K562 (cell line): ENCODE data around the gene ABHD4. TPM values are rescaled to one million over a fixed set of nuclear protein-coding genes. Genes with fewer than 3 reads are reported as not detected.

ENCODE experiments used
- ATAC-seq: fragments of 200-7000 bp; cut with Tn5 transposase; 3 replicates; pipeline ENCODE4 v1.9.1; 2020; ENCODE audit warnings: moderate library complexity
- BruUV-seq: library from RNA; stranded (reverse); fragments of 400-500 nt; replicated peaks from 2 replicates; lab custom pipeline; 2021; lab: Mats Ljungman, UMichigan
- CTCF ChIA-PET: fragments of 300-600 bp; formaldehyde crosslinking; extraction: SDS; loops from one replicate; lab custom pipeline; 2021; ENCODE audit warnings: low intra/inter-chr PET ratio; lab: Yijun Ruan, JAX
- POLR2A ChIA-PET: fragments of 300-600, 350-650 bp; sonication (Branson Sonifier 250); formaldehyde crosslinking; extraction: SDS; loops from one replicate; lab custom pipeline; 2021; ENCODE audit warnings: antibody characterized with exemption, inconsistent platforms; lab: Yijun Ruan, JAX
- DNase-seq, 4 experiments: peaks; one replicate each; pipeline versions ENCODE4 v3.0.0 to v3.0.0-alpha.2; 2011 to 2018; ENCODE audit warnings: low spot score in 3 of 4, mixed read lengths in 3 of 4; ENCODE audit errors: extremely low read depth in 1 of 4
- FAIRE-seq: peaks from 2 replicates; lab custom pipeline; 2011; peaks lifted over from hg19 to GRCh38; lab: Jason Lieb, UNC
- H2AFZ ChIP-seq: 2 replicates; pipeline ENCODE4 v1.6.0; 2011; ENCODE audit warnings: low read depth, low read length, control low read depth, inconsistent platforms
- H3K27ac ChIP-seq: fragments of 200-600 bp; 3 replicates; pipeline ENCODE4 v1.8.0; 2011; ENCODE audit warnings: low read depth, mild to moderate bottlenecking, control low read depth, inconsistent platforms, low read length, moderate library complexity, mixed read lengths; ENCODE audit errors: extremely low read depth
- H3K27me3 ChIP-seq, 2 experiments: fragments of 300-600 bp in 1 of 2; 2 replicates in 1 of 2; 3 replicates in 1 of 2; pipeline versions ENCODE4 v1.6.0 to v1.8.0; 2011; ENCODE audit warnings: inconsistent platforms in 2 of 2, low read length in 2 of 2, mild to moderate bottlenecking in 1 of 2, mixed read lengths in 1 of 2, moderate library complexity in 1 of 2; ENCODE audit not compliant: control insufficient read depth in 2 of 2, insufficient read depth in 2 of 2
- H3K36me3 ChIP-seq: fragments of 300-600 bp; 3 replicates; pipeline ENCODE4 v1.8.0; 2011; ENCODE audit warnings: mild to moderate bottlenecking, low read length, inconsistent platforms; ENCODE audit not compliant: control insufficient read depth, insufficient read depth
- H3K4me1 ChIP-seq, 2 experiments: fragments of 200-600 bp in 1 of 2; replicated peaks in 1 of 2; 2 replicates in 1 of 2; 3 replicates in 1 of 2; pipeline versions ENCODE4 v1.5.1 to v1.8.0; 2011; ENCODE audit warnings: inconsistent platforms in 2 of 2, low read length in 2 of 2, mild to moderate bottlenecking in 1 of 2, mixed read lengths in 1 of 2, moderate library complexity in 1 of 2; ENCODE audit not compliant: control insufficient read depth in 2 of 2, insufficient read depth in 2 of 2
- H3K4me2 ChIP-seq: 2 replicates; pipeline ENCODE4 v1.6.1; 2011; ENCODE audit warnings: low read length, control low read depth, inconsistent platforms, mixed read lengths; ENCODE audit not compliant: insufficient read depth
- H3K4me3 ChIP-seq: fragments of 200-600 bp; sonication (generic), shearing (Covaris generic); 2 replicates; pipeline ENCODE4 v1.5.1; 2016; ENCODE audit warnings: control low read depth, inconsistent platforms
- H3K79me2 ChIP-seq: fragments of 200-600 bp; 3 replicates; pipeline ENCODE4 v1.8.0; 2011; ENCODE audit warnings: low read length, inconsistent platforms; ENCODE audit not compliant: control insufficient read depth, insufficient read depth
- H3K9ac ChIP-seq, 2 experiments: 2 replicates each; pipeline versions ENCODE4 v1.6.0 to v1.6.1; 2011; ENCODE audit warnings: low read depth in 2 of 2, low read length in 2 of 2, control low read depth in 1 of 2, inconsistent platforms in 1 of 2, mild to moderate bottlenecking in 1 of 2, mixed read lengths in 1 of 2; ENCODE audit not compliant: insufficient read depth in 1 of 2
- H3K9me1 ChIP-seq: one replicate; pipeline ENCODE4 v1.6.0; 2011; ENCODE audit warnings: inconsistent platforms, mild to moderate bottlenecking, low read length, moderate library complexity; ENCODE audit not compliant: control insufficient read depth, insufficient read depth
- H3K9me3 ChIP-seq: replicated peaks from 2 replicates; pipeline ENCODE4 v1.5.1; 2011; ENCODE audit warnings: low read depth, low read length, inconsistent platforms; ENCODE audit not compliant: control insufficient read depth, insufficient read depth
- H4K20me1 ChIP-seq: replicated peaks from 2 replicates; pipeline ENCODE4 v1.6.1; 2011; ENCODE audit warnings: low read length, inconsistent platforms, mixed read lengths; ENCODE audit not compliant: control insufficient read depth, insufficient read depth
- CHD4 ChIP-seq: fragments of 200-600 bp; sonication (generic); IDR thresholded peaks from 3 replicates; pipeline ENCODE4 v1.6.1; 2012; ENCODE audit warnings: low read depth, mild to moderate bottlenecking, mixed read lengths, low read length, inconsistent platforms; ENCODE audit not compliant: insufficient read depth, insufficient replicate concordance, poor library complexity, severe bottlenecking
- CREM ChIP-seq: IDR thresholded peaks from 2 replicates; pipeline ENCODE4 v1.6.1; 2014; ENCODE audit warnings: antibody characterized with exemption, low read depth
- GTF2A2 ChIP-seq: IDR thresholded peaks from 2 replicates; pipeline ENCODE4 v1.6.1; 2016; ENCODE audit warnings: mild to moderate bottlenecking, missing genetic modification characterization, missing compliant biosample characterization
- RBFOX2 ChIP-seq: fragments of 200-400 bp; formaldehyde crosslinking; IDR thresholded peaks from 2 replicates; pipeline ENCODE4 v1.6.1; 2017; ENCODE audit warnings: low read depth, mild to moderate bottlenecking, low read length, moderate library complexity
- RHOXF2B ChIP-seq: fragments of 250-450 bp; sonication (Bioruptor Pico); conservative IDR thresholded peaks from 2 replicates; pipeline ENCODE4 v1.5.1; 2021
- TAL1 ChIP-seq: fragments of 450-650 bp; IDR thresholded peaks from 2 replicates; pipeline ENCODE4 v1.6.1; 2016; ENCODE audit warnings: mild to moderate bottlenecking
- ZNF124 ChIP-seq: sonication (generic); formaldehyde crosslinking; IDR thresholded peaks from 2 replicates; pipeline ENCODE4 v1.8.1; 2022; ENCODE audit warnings: missing genetic modification reagents
- ZNF274 ChIP-seq: IDR thresholded peaks from 2 replicates; pipeline ENCODE4 v1.6.1; 2011; ENCODE audit warnings: low read depth, mild to moderate bottlenecking, low read length, moderate library complexity, borderline replicate concordance
- ZNF311 ChIP-seq: fragments of 250-450 bp; sonication (Bioruptor Pico); IDR thresholded peaks from 2 replicates; pipeline ENCODE4 v1.4.0; 2020; ENCODE audit warnings: mild to moderate bottlenecking, moderate library complexity
- ZNF668 ChIP-seq: fragments of 250-450 bp; sonication (Bioruptor Pico); IDR thresholded peaks from 2 replicates; pipeline ENCODE4 v1.8.0; 2022; ENCODE audit warnings: mild to moderate bottlenecking, inconsistent platforms
- WGBS: fragments of 100-300 bp; shearing (Covaris generic); methylation state at CpG from one replicate; pipeline ENCODE4 v1.1.6; 2016; ENCODE audit warnings: low coverage, mixed read lengths; ENCODE audit not compliant: insufficient coverage; ENCODE audit errors: missing lambda C conversion rate; 5-methylcytosine and 5-hydroxymethylcytosine counted together
- in situ Hi-C: fragments of 300-500 bp; cut with MboI; formaldehyde crosslinking; loops from 4 replicates; pipeline ENCODE4 v1.15.0; 2018; ENCODE audit warnings: inconsistent platforms, mixed read lengths
- intact Hi-C: fragments of 100-400 bp; cut with micrococcal nuclease; formaldehyde crosslinking; loops from 2 replicates; pipeline ENCODE4 v1.14.2; 2022
- polyA plus RNA-seq, 8 experiments: library from polyadenylated mRNA; depleted of rRNA in 4 of 8; stranded (reverse) in 5 of 8; unstranded in 3 of 8; fragments of >200 nt; fragmentation: Nextera tagmentation in 2 of 8; fragmentation: Illumina TruSeq in 1 of 8; extraction: Ambion mirVana in 2 of 8; extraction: Trizol in 1 of 8; gene quantifications; 2 replicates each; pipeline versions ENCODE4 v1.2.1 to v1.2.3, GENCODE V29; 2011 to 2014; ENCODE audit warnings: inconsistent platforms in 1 of 8, missing spikeins in 1 of 8
- total RNA-seq, 7 experiments: library from RNA; depleted of rRNA in 6 of 7; stranded (reverse); fragments of >200 nt in 6 of 7; fragmentation: Illumina TruSeq in 2 of 7; extraction: Trizol in 2 of 7; gene quantifications; 2 replicates each; pipeline versions ENCODE4 v1.2.1 to v1.2.3, GENCODE V29; 2011 to 2021; ENCODE audit warnings: low replicate concordance in 1 of 7
- TF ChIP-seq, protein P1 (sequence below): sonication (generic); formaldehyde crosslinking; IDR thresholded peaks from 2 replicates; pipeline ENCODE4 v1.8.0; 2022; ENCODE audit warnings: mild to moderate bottlenecking, missing genetic modification reagents, borderline replicate concordance
- TF ChIP-seq, protein P2 (sequence below): fragments of 250-450 bp; sonication (Bioruptor Pico); IDR thresholded peaks from 2 replicates; pipeline ENCODE4 v1.8.0; 2021; ENCODE audit warnings: mild to moderate bottlenecking, moderate library complexity
- TF ChIP-seq, protein P3 (sequence below): sonication (generic); formaldehyde crosslinking; IDR thresholded peaks from 2 replicates; pipeline ENCODE4 v1.8.1; 2022; ENCODE audit warnings: missing genetic modification reagents
- TF ChIP-seq, protein P4 (sequence below): fragments of 450-650 bp; conservative IDR thresholded peaks from 2 replicates; pipeline ENCODE4 v1.6.1; 2016; ENCODE audit warnings: missing genetic modification characterization, low read depth, mild to moderate bottlenecking, control low read depth, missing compliant biosample characterization
- TF ChIP-seq, protein P5 (sequence below): sonication (generic); formaldehyde crosslinking; IDR thresholded peaks from 2 replicates; pipeline ENCODE4 v1.8.1; 2023; ENCODE audit warnings: mild to moderate bottlenecking, missing genetic modification reagents

ABHD4 gene
- total and polyA plus RNA-seq, 9 of the 15 experiments (the other 6 are each of a cell fraction or from before 2014, with no cell fraction given) = 3.6 to 12.0 (median 7.2) TPM

DNA sequence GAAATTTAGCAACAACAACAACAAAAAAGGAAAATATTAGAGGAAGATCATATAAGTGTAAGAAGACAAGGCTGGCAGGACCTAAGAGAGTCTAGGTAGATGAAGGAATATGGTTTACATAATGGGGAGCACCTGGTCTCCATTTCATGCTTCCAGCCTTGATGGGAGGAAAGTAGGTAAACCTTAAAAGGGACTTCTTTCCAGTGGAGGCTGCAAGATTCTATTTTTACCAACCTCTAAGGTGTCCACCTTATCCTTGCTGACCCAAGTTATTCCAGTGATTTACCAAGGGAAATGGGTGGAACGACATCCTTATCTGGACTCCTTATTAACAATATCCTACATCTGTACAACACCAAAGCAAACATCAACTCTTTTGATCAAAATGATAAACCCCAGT lies 39.1 kb upstream of the ABHD4 start:
- no peaks in the 10 kb centered on the region for H3K9me3 ChIP-seq
- no peaks in the 10 kb centered on the region for H3K79me2 ChIP-seq
- intact Hi-C loops = loop anchor here (10.0 kb wide), 1 partner anchor 164 kb away; no protein-coding TSS in a partner anchor
- CTCF ChIA-PET = interaction anchor here (0.6 to 4.6 kb wide), 2 partner anchors 294 to 423 kb away, joined by 6 to 53 read pairs; partner anchors contain the start of gene AJUBA
- H3K27ac ChIP-seq = no peak overlapping the region
- no peaks in the 10 kb centered on the region for H4K20me1 ChIP-seq
- H3K4me1 ChIP-seq = peaks cover 33 to 42% of the 10 kb centered on the region in 2 experiments
- no peak overlapping the region for H3K9ac ChIP-seq
- ATAC-seq (no peak), FAIRE-seq (no peak), DNase-seq (no peak)
- H3K4me3 ChIP-seq = no peak overlapping the region
- POLR2A ChIA-PET = interaction anchor here (0.7 kb wide), 1 partner anchor 25 kb away, joined by 3 read pairs; no protein-coding TSS in a partner anchor
- no peak overlapping the region for H3K4me2 ChIP-seq
- no TSS peak for BruUV-seq
- H3K36me3 ChIP-seq = peaks cover 6% of the 10 kb centered on the region; the same call in 2 of the 3 replicates
- H3K9me1 ChIP-seq = no peaks in the 10 kb centered on the region
- no peak overlapping the region for H2AFZ ChIP-seq
- H3K27me3 ChIP-seq = no peaks in the 10 kb centered on the region
- 90% methylated on average over 1 of the region's 1 CpG for WGBS
- in situ Hi-C loops = loop anchor here (10.0 kb wide), 1 partner anchor 174 kb away; no protein-coding TSS in a partner anchor
- TF ChIP-seq RBFOX2 = no peak
- no peak for TF ChIP-seq ZNF124 (CRISPR knock-in tag)
- TF ChIP-seq RHOXF2B (CRISPR knock-in tag) = no peak
- no peak for TF ChIP-seq ZNF668 (CRISPR knock-in tag)
- TF ChIP-seq, protein P1, sequence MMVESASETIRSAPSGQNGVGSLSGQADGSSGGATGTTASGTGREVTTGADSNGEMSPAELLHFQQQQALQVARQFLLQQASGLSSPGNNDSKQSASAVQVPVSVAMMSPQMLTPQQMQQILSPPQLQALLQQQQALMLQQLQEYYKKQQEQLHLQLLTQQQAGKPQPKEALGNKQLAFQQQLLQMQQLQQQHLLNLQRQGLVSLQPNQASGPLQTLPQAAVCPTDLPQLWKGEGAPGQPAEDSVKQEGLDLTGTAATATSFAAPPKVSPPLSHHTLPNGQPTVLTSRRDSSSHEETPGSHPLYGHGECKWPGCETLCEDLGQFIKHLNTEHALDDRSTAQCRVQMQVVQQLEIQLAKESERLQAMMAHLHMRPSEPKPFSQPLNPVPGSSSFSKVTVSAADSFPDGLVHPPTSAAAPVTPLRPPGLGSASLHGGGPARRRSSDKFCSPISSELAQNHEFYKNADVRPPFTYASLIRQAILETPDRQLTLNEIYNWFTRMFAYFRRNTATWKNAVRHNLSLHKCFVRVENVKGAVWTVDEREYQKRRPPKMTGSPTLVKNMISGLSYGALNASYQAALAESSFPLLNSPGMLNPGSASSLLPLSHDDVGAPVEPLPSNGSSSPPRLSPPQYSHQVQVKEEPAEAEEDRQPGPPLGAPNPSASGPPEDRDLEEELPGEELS = no peak
- TF ChIP-seq CHD4 = no peak
- TF ChIP-seq, protein P2, sequence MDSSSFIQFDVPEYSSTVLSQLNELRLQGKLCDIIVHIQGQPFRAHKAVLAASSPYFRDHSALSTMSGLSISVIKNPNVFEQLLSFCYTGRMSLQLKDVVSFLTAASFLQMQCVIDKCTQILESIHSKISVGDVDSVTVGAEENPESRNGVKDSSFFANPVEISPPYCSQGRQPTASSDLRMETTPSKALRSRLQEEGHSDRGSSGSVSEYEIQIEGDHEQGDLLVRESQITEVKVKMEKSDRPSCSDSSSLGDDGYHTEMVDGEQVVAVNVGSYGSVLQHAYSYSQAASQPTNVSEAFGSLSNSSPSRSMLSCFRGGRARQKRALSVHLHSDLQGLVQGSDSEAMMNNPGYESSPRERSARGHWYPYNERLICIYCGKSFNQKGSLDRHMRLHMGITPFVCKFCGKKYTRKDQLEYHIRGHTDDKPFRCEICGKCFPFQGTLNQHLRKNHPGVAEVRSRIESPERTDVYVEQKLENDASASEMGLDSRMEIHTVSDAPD (CRISPR knock-in tag) = no peak
- TF ChIP-seq, protein P3, sequence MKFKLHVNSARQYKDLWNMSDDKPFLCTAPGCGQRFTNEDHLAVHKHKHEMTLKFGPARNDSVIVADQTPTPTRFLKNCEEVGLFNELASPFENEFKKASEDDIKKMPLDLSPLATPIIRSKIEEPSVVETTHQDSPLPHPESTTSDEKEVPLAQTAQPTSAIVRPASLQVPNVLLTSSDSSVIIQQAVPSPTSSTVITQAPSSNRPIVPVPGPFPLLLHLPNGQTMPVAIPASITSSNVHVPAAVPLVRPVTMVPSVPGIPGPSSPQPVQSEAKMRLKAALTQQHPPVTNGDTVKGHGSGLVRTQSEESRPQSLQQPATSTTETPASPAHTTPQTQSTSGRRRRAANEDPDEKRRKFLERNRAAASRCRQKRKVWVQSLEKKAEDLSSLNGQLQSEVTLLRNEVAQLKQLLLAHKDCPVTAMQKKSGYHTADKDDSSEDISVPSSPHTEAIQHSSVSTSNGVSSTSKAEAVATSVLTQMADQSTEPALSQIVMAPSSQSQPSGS = no peak
- TF ChIP-seq TAL1 = no peak
- TF ChIP-seq, protein P4, sequence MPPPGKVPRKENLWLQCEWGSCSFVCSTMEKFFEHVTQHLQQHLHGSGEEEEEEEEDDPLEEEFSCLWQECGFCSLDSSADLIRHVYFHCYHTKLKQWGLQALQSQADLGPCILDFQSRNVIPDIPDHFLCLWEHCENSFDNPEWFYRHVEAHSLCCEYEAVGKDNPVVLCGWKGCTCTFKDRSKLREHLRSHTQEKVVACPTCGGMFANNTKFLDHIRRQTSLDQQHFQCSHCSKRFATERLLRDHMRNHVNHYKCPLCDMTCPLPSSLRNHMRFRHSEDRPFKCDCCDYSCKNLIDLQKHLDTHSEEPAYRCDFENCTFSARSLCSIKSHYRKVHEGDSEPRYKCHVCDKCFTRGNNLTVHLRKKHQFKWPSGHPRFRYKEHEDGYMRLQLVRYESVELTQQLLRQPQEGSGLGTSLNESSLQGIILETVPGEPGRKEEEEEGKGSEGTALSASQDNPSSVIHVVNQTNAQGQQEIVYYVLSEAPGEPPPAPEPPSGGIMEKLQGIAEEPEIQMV (tag) = no peak
- TF ChIP-seq, protein P5, sequence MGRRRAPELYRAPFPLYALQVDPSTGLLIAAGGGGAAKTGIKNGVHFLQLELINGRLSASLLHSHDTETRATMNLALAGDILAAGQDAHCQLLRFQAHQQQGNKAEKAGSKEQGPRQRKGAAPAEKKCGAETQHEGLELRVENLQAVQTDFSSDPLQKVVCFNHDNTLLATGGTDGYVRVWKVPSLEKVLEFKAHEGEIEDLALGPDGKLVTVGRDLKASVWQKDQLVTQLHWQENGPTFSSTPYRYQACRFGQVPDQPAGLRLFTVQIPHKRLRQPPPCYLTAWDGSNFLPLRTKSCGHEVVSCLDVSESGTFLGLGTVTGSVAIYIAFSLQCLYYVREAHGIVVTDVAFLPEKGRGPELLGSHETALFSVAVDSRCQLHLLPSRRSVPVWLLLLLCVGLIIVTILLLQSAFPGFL (CRISPR knock-in tag) = no peak
- TF ChIP-seq ZNF311 (CRISPR knock-in tag) = no peak
- TF ChIP-seq ZNF274 = no peak
- TF ChIP-seq CREM = no peak
- TF ChIP-seq GTF2A2 (tag) = no peak
